Activated CD8-positive, alpha-beta memory T cell treated with anti-CD3 and anti-CD28 coated beads for 36 hours (primary cell): Measurements from ENCODE around the gene TFR2. TPM values are rescaled to one million over a fixed set of nuclear protein-coding genes. Genes with fewer than 3 reads are reported as not detected.

ENCODE experiments used
- CTCF ChIA-PET: fragments of 350-600 bp; sonication (Branson Sonifier 250); formaldehyde crosslinking; loops from one replicate; lab custom pipeline; 2021; ENCODE audit warnings: antibody characterized with exemption; lab: Charles Lee
- POLR2A ChIA-PET: fragments of 350-600 bp; sonication (Branson Sonifier 250); formaldehyde crosslinking; loops from one replicate; lab custom pipeline; 2021; ENCODE audit warnings: antibody characterized with exemption; lab: Charles Lee
- total RNA-seq, 2 experiments: library from RNA; stranded (reverse); gene quantifications; one replicate each; pipeline ENCODE4 v1.2.3, GENCODE V29; 2021

TFR2 gene
- total RNA-seq, 2 experiments from 2014 or later = 17.7 to 21.8 TPM

DNA sequence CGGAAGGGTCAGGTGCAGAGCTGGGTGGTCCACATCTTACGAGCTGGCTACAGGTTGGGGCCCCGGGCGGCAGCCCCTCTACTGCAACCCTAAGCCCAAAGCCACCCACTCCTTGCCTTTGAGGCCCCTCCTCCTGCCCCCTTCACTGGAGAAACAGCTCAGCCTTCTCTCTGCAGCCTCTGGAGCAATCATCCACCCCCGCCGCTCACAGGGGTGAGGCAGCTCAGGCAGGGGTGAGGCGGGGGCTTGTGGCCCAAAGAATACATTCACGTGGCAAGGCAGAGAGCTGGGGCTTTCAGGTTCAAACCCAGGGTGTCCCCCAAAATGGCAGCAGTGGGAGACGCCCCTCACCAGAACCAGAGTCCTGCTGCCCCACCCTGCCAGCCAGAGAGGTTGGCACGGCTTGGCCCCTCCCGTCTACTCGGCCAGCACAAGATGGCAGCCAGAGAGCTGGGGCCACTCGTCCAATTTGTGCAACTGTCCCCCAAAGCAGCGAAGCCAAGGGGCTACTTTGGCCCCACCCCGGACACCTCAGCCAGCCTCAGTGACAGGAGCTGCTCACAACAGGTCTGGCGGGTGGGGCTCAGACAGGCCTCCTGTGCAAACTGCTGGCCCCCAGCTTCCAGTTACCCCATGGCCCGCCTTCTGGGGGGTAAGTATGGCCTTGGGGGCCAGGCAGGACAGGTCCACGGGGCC is 39.4 kb upstream of the TFR2 start:
- ChIA-PET CTCF (interaction anchor here (0.7 to 9.2 kb wide), 4 partner anchors 11 to 68 kb away, joined by 3 to 68 read pairs (median 12); partner anchors contain the start of gene MOSPD3), POLR2A (interaction anchor here (0.6 to 0.9 kb wide), 2 partner anchors 25 to 69 kb away, joined by 3 to 12 read pairs; partner anchors contain the start of gene POP7)

GRCh38 chr7:100679927-100680575 is 38.7 kb upstream of the TFR2 start:
- ChIA-PET POLR2A (interaction anchor here (0.6 to 0.9 kb wide), 2 partner anchors 26 to 69 kb away, joined by 3 to 12 read pairs; partner anchors contain the start of gene POP7), CTCF (interaction anchor here (2.4 to 9.2 kb wide), 3 partner anchors 11 to 67 kb away, joined by 7 to 68 read pairs (median 21); partner anchors contain the start of gene MOSPD3)

DNA sequence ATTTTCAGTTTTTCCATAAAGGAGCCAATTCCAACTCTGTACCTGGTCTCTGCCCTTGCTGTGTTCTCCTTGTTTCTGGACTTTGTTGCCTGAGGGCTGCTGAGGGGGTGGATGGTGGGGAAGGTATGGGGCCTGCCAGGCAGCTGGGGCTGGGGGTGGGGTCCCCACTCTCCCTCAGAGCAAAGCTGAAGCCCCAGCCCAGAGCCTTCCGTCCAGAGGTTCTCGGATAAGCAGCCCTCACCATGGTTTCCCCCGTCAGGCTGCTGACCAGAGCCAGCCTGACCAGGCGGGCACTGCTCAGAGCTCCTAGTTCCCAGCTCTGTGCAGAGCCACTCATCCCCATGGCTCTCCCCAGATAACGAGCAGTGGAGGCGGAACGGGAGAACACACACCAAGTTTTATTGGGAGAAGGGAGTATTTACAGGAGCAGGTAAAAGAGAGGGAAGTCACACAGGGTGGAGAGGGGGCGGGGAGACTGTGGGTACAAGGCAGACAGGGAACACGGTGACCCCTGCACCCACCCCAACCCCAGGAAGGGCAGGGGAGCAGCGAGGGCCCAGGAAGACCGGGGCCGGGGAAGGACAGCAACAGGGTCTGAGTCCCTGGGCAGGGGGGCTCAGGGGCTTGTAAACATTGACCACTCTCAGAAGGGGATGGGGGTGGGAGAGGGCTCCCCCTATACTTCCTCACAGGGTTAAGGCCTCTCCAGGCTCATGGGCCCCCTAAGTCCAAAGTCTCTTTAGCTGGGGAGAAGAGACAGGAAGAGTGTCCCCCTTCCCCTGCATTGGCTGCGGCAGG is 38.0 kb upstream of the TFR2 start:
- CTCF ChIA-PET = interaction anchor here (2.4 to 9.2 kb wide), 3 partner anchors 12 to 66 kb away, joined by 7 to 68 read pairs (median 21); partner anchors contain the start of gene MOSPD3
- POLR2A ChIA-PET = no interaction called here

DNA sequence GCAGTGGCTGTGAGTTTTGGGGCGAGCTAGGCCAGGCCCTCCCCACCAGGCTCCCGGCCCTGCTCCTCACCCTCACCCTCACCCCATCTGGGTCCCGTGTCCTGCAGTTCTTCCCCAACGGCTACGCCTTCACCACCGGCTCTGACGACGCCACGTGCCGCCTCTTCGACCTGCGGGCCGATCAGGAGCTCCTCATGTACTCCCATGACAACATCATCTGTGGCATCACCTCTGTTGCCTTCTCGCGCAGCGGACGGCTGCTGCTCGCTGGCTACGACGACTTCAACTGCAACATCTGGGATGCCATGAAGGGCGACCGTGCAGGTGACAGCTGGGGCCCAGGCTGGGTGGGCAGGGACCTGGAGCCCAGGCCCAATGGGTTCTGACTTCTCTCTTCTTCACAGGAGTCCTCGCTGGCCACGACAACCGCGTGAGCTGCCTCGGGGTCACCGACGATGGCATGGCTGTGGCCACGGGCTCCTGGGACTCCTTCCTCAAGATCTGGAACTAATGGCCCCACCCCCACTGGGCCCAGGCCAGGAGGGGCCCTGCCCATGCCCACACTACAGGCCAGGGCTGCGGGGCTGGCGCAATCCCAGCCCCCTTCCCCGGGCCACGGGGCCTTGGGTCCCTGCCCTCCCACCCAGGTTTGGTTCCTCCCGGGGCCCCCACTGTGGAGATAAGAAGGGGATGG is 37.1 kb upstream of the TFR2 start:
- CTCF ChIA-PET = interaction anchor here (0.5 to 9.2 kb wide), 4 partner anchors 13 to 220 kb away, joined by 3 to 68 read pairs (median 14); partner anchors contain the start of gene MOSPD3
- POLR2A ChIA-PET = no interaction called here

GRCh38 chr7:100677308-100678267 is 36.2 kb upstream of the TFR2 start:
- ChIA-PET POLR2A (interaction anchor here (0.7 kb wide), 1 partner anchor 136 kb away, joined by 3 read pairs; no protein-coding TSS in a partner anchor), CTCF (interaction anchor here (0.5 to 9.2 kb wide), 5 partner anchors 8 to 219 kb away, joined by 3 to 68 read pairs (median 3); partner anchors contain the start of genes MOSPD3 and SLC12A9)

DNA sequence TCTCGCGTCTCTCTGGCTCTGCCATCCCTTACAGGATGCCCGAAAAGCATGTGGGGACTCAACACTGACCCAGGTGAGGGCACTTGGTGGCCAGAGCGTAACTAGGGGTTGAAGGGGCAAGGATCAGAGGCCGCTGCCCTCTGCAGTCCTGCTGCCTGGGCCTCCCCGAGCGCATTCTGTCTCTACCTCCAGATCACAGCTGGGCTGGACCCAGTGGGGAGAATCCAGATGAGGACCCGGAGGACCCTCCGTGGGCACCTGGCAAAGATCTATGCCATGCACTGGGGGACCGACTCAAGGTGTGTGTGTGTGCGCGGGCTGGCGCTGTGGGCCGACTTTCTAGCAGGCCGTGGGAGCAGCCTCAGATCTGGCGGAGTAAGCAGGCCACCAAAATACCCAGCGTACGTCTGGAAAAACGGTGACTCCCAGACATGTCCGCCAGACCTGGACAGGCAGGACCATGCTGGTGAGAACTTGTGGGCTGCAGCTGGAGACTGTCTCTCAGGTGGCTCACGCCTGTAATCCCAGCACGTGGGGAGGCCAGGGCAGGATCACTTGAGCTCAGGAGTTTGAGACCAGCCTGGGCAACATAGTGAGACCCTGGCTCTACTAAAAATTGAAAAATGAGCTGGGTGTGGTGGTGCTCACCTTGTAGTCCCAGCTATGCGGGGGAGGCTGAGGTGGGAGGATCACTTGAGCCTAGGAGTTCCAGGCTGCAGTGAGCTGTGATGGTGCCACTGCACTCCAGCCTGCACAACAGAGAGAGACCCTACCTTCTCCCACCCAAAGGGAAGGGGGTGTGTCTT is 35.4 kb upstream of the TFR2 start:
- ChIA-PET CTCF (interaction anchor here (1.1 to 9.2 kb wide), 3 partner anchors 9 to 176 kb away, joined by 3 to 68 read pairs (median 3); partner anchors contain the start of gene SLC12A9), POLR2A (interaction anchor here (1.0 to 1.1 kb wide), 2 partner anchors 29 to 90 kb away, joined by 3 to 5 read pairs; partner anchors contain the start of gene FBXO24)

GRCh38 chr7:100675581-100676350 is 34.4 kb upstream of the TFR2 start:
- POLR2A ChIA-PET = interaction anchor here (0.6 to 1.3 kb wide), 4 partner anchors 30 to 153 kb away, joined by 3 to 6 read pairs (median 4); partner anchors contain the start of genes FBXO24 and POP7
- CTCF ChIA-PET = interaction anchor here (1.5 to 9.2 kb wide), 2 partner anchors 16 to 177 kb away, joined by 3 to 68 read pairs; partner anchors contain the start of gene SLC12A9

DNA sequence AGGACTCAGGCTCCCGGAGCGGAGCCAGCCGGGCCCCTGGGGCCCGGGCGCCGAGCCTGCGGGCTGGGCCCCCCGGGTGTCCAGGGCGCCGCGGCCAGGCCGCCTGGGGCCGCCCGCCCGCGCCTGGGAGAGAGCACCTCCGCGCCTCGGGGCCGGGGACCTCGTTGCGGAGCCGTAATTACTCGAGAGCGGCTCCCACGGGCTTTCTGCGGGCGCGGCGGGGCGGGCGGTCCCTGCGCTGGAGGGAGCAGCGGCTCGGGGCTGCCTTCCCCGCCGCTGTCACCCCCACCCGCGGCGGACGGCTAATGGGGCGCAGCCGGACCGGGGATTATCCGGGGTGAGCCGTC is 33.7 kb upstream of the TFR2 start:
- ChIA-PET POLR2A (interaction anchor here (0.6 to 1.3 kb wide), 3 partner anchors 30 to 154 kb away, joined by 3 to 6 read pairs (median 4); partner anchors contain the start of gene POP7), CTCF (interaction anchor here (0.6 to 9.2 kb wide), 6 partner anchors 16 to 1334 kb away, joined by 3 to 68 read pairs (median 4); partner anchors contain the start of genes FBXO24, LRCH4 and POP7)

DNA sequence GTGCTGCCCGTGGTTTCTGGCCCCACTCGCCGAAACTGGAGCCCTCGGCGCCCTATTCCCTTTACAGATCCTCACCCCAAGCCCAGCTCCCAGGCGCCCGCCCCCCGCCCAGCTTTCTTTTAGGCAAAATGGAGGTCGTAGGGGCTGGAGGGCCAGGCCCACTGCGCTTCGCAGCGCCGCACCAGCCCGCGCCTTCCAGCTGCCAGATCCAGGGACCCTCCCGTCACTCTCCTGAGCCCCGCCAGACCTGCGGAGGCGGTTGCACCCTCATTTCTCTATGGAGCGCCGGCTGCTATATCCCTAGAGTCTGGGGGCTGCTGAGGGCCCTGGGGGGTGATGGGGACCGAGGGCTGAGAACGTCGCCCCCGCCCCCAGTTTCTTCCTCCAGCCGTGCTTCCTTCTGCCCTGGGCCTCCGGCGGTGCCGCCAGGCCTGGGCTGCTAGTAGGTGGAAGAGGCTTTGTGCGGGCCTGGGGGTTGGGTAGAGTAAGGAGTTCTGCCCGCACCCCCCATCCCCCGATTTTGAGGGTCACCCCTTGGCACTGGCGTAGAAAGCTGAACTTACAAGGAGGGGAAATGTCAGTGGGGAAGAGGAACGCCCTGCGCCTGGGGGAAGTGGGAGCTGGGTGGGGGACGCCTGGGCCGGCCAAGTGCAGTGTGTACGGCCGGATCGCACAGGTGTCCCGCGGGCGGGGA is 33.2 kb upstream of the TFR2 start:
- POLR2A ChIA-PET = interaction anchor here (0.7 to 1.3 kb wide), 3 partner anchors 31 to 497 kb away, joined by 3 to 6 read pairs (median 3); partner anchors contain the start of genes GPC2 and POP7
- CTCF ChIA-PET = interaction anchor here (0.6 to 9.2 kb wide), 6 partner anchors 17 to 1333 kb away, joined by 3 to 68 read pairs (median 4); partner anchors contain the start of genes FBXO24, LRCH4 and POP7

DNA sequence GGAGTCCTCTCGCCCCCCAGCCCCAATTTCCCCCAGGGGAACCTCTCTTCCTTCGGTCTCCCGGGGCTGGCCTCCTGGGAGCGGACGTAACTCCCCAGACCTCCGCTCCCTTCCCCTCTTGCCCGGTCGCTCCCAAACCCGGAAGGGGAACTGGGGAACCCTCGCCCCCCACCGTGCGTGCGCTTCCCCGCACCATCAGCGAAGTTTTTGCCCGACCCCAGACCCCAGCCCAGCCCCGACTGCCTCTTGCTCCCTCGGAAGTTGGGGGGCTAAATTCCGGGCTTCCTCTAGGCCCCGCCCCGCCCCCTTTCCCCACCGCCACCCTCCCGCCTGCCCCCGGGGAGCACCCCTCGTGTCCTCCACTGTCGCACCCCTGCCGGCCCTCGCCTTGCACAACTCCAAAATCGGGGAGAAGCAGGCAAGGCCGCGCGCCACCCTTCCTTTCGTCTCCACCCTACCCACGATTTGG is 32.6 kb upstream of the TFR2 start:
- POLR2A ChIA-PET = interaction anchor here (0.7 kb wide), 1 partner anchor 497 kb away, joined by 3 read pairs; the partner anchor contains the start of gene GPC2
- CTCF ChIA-PET = interaction anchor here (1.1 to 9.2 kb wide), 3 partner anchors 17 to 41 kb away, joined by 3 to 68 read pairs (median 5); partner anchors contain the start of gene POP7

- ChIA-PET CTCF (interaction anchor here (0.6 to 1.5 kb wide), 4 partner anchors 18 to 87 kb away, joined by 3 to 7 read pairs (median 5); partner anchors contain the start of genes FBXO24 and LRCH4), POLR2A (interaction anchor here (0.6 to 0.9 kb wide), 5 partner anchors 32 to 571 kb away, joined by 3 to 6 read pairs (median 3); partner anchors contain the start of genes FBXO24 and MOSPD3)
Measured at GRCh38 chr7:100673302-100673941, 32.1 kb upstream of the TFR2 start, which contains the start of gene GNB2. TSS of gene GNB2 (plus strand) at chr7:100673740. CDS start at chr7:100676266, 2,526 bp downstream.

DNA sequence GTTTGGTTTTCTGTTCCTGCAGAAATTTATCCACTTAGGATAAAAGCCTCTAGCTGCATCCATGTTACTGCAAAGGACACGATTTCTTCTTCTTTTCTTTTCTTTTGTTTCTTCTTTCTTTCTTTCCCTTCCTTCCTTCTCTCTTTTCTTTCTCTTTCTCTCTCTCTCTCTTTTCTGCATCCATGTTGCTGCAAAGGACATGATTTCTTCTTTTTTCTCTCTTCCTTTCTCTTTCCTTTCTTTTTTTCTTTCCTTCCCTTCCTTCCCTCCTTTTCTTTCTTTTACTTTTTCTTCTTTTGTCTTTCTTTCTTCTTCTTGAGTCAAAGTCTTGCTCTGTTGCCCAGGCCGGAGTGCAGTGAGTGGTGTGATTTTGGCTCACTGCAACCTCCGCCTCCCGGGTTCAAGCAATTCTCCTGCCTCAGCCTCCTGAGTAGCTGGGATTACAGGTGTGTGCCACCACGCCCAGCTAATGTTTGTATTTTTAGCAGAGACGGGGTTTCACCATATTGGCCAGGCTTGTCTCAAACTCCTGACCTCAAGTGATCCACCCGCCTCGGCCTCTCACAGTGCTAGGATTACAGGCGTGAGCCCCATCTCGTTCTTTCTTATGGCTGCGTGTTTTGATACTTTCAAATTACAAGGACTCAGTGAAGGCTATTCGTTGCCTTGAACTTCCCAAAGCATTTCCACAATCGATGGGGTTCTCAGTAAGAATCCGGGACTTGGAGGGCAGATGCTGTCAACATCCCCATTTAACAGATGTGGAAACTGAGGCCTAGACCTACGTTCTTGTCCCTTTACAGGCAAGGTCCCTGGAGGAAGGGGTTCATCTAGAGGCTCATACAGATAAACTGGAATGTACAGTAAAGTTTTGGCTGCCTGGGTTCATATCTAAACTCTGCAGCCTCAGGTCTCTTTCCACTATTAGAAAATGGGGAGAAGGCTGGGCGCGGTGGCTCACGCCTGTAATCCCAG is 30.3 kb upstream of the TFR2 start:
- POLR2A ChIA-PET = interaction anchor here (0.7 kb wide), 1 partner anchor 280 kb away, joined by 14 read pairs; no protein-coding TSS in a partner anchor
- CTCF ChIA-PET = no interaction called here
